ENCODE measurements around the gene FMNL2. TPM values are rescaled to one million over a fixed set of nuclear protein-coding genes. Genes with fewer than 3 reads are reported as not detected.
A peak's percentile ranks its signal among the peaks of the same experiment; 100 is the strongest.

FMNL2 gene
- total RNA-seq: 10 to 100 TPM; 11.5 to 25.4 (median 12.0) TPM
- long read RNA-seq, donor 1, partial matches to known transcripts: 3 of 6 reads
- long read RNA-seq, donor 1, other reads (novel, unspliced or antisense): 3 of 6 reads
- long read RNA-seq, donor 2: 0 reads

- DNase-seq (peak; percentile 86 to 91 (median 88)), ATAC-seq (peak; percentile 89)
- peak within 1 kb of the TSS; percentile 79 for H3K4me3 ChIP-seq
- no peaks in the 10 kb centered on the region for H3K9me3 ChIP-seq
- TF ChIP-seq CTCF (IDR thresholded peaks at IDR 0.05): no peak
- intact Hi-C loops (cut with DNase I, micrococcal nuclease): loop anchor here in 1 of 2 donors (10.0 kb wide), 1 partner anchor 300 kb away; no protein-coding TSS in a partner anchor
- H3K4me1 ChIP-seq (ENCODE audit: low read depth): no peaks in the 10 kb centered on the region
- no peaks in the 10 kb centered on the region for H3K36me3 ChIP-seq (ENCODE audit: low read depth)
Observed at GRCh38 chr2:152335016-152335725, at the start of gene FMNL2. Gene FMNL2, plus strand, starts transcription at chr2:152335174.

- no peak for TF ChIP-seq CTCF (IDR thresholded peaks at IDR 0.05)
- Histone ChIP-seq H3K9me3 (no peaks in the 10 kb centered on the region), H3K4me3 (no peak overlapping the region), H3K4me1 (ENCODE audit: low read depth) (no peaks in the 10 kb centered on the region), H3K36me3 (ENCODE audit: low read depth) (no peaks in the 10 kb centered on the region)
- intact Hi-C loops (cut with DNase I, micrococcal nuclease): no loop called here
- no peak for ATAC-seq
- no peak for DNase-seq
Observed at GRCh38 chr2:152292991-152293390, 42.0 kb upstream of the FMNL2 start.

GRCh38 chr2:152297715-152298114 lies 37.3 kb upstream of the FMNL2 start:
- no peak for DNase-seq

GRCh38 chr2:152298754-152299153 lies 36.2 kb upstream of the FMNL2 start:
- intact Hi-C loops (cut with DNase I, micrococcal nuclease): no loop called here
- Histone ChIP-seq H3K36me3 (ENCODE audit: low read depth) (no peaks in the 10 kb centered on the region), H3K9me3 (no peaks in the 10 kb centered on the region), H3K4me3 (no peak overlapping the region), H3K4me1 (ENCODE audit: low read depth) (no peaks in the 10 kb centered on the region)
- TF ChIP-seq CTCF (IDR thresholded peaks at IDR 0.05): no peak
- ATAC-seq (no peak), DNase-seq (no peak)

More at GRCh38 chr2:152297715-152298114, 37.3 kb upstream of the FMNL2 start:
- ATAC-seq: no peak
- H3K4me1 ChIP-seq (ENCODE audit: low read depth): no peaks in the 10 kb centered on the region
- H3K4me3 ChIP-seq: no peak overlapping the region
- intact Hi-C loops (cut with DNase I, micrococcal nuclease): no loop called here
- no peaks in the 10 kb centered on the region for H3K9me3 ChIP-seq
- no peaks in the 10 kb centered on the region for H3K36me3 ChIP-seq (ENCODE audit: low read depth)
- TF ChIP-seq CTCF (IDR thresholded peaks at IDR 0.05): no peak

GRCh38 chr2:152301131-152301530 lies 33.8 kb upstream of the FMNL2 start:
- Histone ChIP-seq H3K36me3 (ENCODE audit: low read depth) (no peaks in the 10 kb centered on the region), H3K4me1 (ENCODE audit: low read depth) (no peaks in the 10 kb centered on the region), H3K9me3 (no peaks in the 10 kb centered on the region), H3K4me3 (no peak overlapping the region)
- intact Hi-C loops (cut with DNase I, micrococcal nuclease): no loop called here
- TF ChIP-seq CTCF (IDR thresholded peaks at IDR 0.05): no peak
- DNase-seq (no peak), ATAC-seq (no peak)
